OCI-LY1 (cell line): ENCODE measurements around the gene GSTP1.

ENCODE experiments used
- EZH2 ChIP-seq: fragments of 200-600 bp; sonication (generic), shearing (Covaris generic); IDR thresholded peaks from 2 replicates; pipeline ENCODE4 v1.8.0; 2017; ENCODE audit warnings: borderline replicate concordance, mixed run types, mild to moderate bottlenecking, antibody characterized with exemption, low read length, moderate library complexity, mixed read lengths
- TF ChIP-seq, protein P1 (sequence below): fragments of 200-600 bp; sonication (generic), shearing (Covaris generic); IDR thresholded peaks from 2 replicates; pipeline ENCODE4 v1.5.1; 2017; ENCODE audit warnings: mild to moderate bottlenecking, antibody characterized with exemption, low read length, moderate library complexity, mixed read lengths

- TF ChIP-seq, protein P1, sequence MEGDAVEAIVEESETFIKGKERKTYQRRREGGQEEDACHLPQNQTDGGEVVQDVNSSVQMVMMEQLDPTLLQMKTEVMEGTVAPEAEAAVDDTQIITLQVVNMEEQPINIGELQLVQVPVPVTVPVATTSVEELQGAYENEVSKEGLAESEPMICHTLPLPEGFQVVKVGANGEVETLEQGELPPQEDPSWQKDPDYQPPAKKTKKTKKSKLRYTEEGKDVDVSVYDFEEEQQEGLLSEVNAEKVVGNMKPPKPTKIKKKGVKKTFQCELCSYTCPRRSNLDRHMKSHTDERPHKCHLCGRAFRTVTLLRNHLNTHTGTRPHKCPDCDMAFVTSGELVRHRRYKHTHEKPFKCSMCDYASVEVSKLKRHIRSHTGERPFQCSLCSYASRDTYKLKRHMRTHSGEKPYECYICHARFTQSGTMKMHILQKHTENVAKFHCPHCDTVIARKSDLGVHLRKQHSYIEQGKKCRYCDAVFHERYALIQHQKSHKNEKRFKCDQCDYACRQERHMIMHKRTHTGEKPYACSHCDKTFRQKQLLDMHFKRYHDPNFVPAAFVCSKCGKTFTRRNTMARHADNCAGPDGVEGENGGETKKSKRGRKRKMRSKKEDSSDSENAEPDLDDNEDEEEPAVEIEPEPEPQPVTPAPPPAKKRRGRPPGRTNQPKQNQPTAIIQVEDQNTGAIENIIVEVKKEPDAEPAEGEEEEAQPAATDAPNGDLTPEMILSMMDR, result no peak
- TF ChIP-seq EZH2, result no peak
These were observed 23.9 kb downstream of the GSTP1 start for GRCh38 chr11:67607507-67607906.
